ES-I3 (cell line): Measurements from ENCODE around the gene CCDC136.

Source experiments
- H3K36me3 ChIP-seq: 2 replicates; pipeline ENCODE4 v1.6.1; 2013; ENCODE audit warnings: mild to moderate bottlenecking, low read length, control low read depth, moderate library complexity; ENCODE audit not compliant: insufficient read depth
- H3K4me1 ChIP-seq: 2 replicates; pipeline ENCODE4 v1.6.1; 2013; ENCODE audit warnings: mild to moderate bottlenecking, control low read depth, low read length; ENCODE audit not compliant: insufficient read depth
- H3K9ac ChIP-seq: 2 replicates; pipeline ENCODE4 v1.6.1; 2013; ENCODE audit warnings: low read depth, mild to moderate bottlenecking, low read length, moderate library complexity
- H3K9me3 ChIP-seq: 2 replicates; pipeline ENCODE4 v1.6.1; 2013; ENCODE audit warnings: mild to moderate bottlenecking, low read length, moderate library complexity; ENCODE audit not compliant: control insufficient read depth, insufficient read depth

Gene CCDC136

GRCh38 chr7:128804484-128804883 is 12.7 kb downstream of the CCDC136 start:
- Histone ChIP-seq H3K9ac (no peak overlapping the region), H3K9me3 (no peaks in the 10 kb centered on the region), H3K4me1 (no peaks in the 10 kb centered on the region; the same call in 1 of the 2 replicates), H3K36me3 (peaks cover 28% of the 10 kb centered on the region)

GRCh38 chr7:128805225-128805624 is 13.5 kb downstream of the CCDC136 start:
- Histone ChIP-seq H3K4me1 (no peaks in the 10 kb centered on the region; the same call in 1 of the 2 replicates), H3K36me3 (peaks cover 28% of the 10 kb centered on the region), H3K9ac (no peak overlapping the region), H3K9me3 (no peaks in the 10 kb centered on the region)

- H3K9ac ChIP-seq = no peak overlapping the region
- H3K4me1 ChIP-seq = no peaks in the 10 kb centered on the region; the same call in 1 of the 2 replicates
- H3K36me3 ChIP-seq = peaks cover 24% of the 10 kb centered on the region
- H3K9me3 ChIP-seq = no peaks in the 10 kb centered on the region
These were observed 15.4 kb downstream of the CCDC136 start for GRCh38 chr7:128807191-128807590.

GRCh38 chr7:128809363-128809762 is 17.6 kb downstream of the CCDC136 start:
- peaks cover 24% of the 10 kb centered on the region for H3K36me3 ChIP-seq
- H3K9me3 ChIP-seq = no peaks in the 10 kb centered on the region
- no peaks in the 10 kb centered on the region for H3K4me1 ChIP-seq
- no peak overlapping the region for H3K9ac ChIP-seq

- H3K4me1 ChIP-seq = no peaks in the 10 kb centered on the region
- H3K36me3 ChIP-seq = peaks cover 22% of the 10 kb centered on the region
- H3K9me3 ChIP-seq = no peaks in the 10 kb centered on the region
- no peak overlapping the region for H3K9ac ChIP-seq
These were observed 18.7 kb downstream of the CCDC136 start for GRCh38 chr7:128810473-128810872.

- H3K4me1 ChIP-seq = no peaks in the 10 kb centered on the region
- no peak overlapping the region for H3K9ac ChIP-seq
- H3K9me3 ChIP-seq = no peaks in the 10 kb centered on the region
- H3K36me3 ChIP-seq = peaks cover 16% of the 10 kb centered on the region
These were observed 19.2 kb downstream of the CCDC136 start for GRCh38 chr7:128810997-128811396.

- H3K9ac ChIP-seq = no peak overlapping the region
- H3K36me3 ChIP-seq = peaks cover 11% of the 10 kb centered on the region; the same call in 1 of the 2 replicates
- no peaks in the 10 kb centered on the region for H3K4me1 ChIP-seq
- H3K9me3 ChIP-seq = no peaks in the 10 kb centered on the region
These were observed 20.1 kb downstream of the CCDC136 start for GRCh38 chr7:128811631-128812430.

GRCh38 chr7:128812514-128813168 is 20.9 kb downstream of the CCDC136 start:
- Histone ChIP-seq H3K9me3 (no peaks in the 10 kb centered on the region), H3K36me3 (peaks cover 11% of the 10 kb centered on the region; the same call in 1 of the 2 replicates), H3K9ac (no peak overlapping the region), H3K4me1 (no peaks in the 10 kb centered on the region)

GRCh38 chr7:128814499-128814898 is 22.7 kb downstream of the CCDC136 start:
- H3K9ac ChIP-seq = no peak overlapping the region
- no peaks in the 10 kb centered on the region; the same call in 1 of the 2 replicates for H3K36me3 ChIP-seq
- peaks cover 3% of the 10 kb centered on the region; the same call in 1 of the 2 replicates for H3K4me1 ChIP-seq
- no peaks in the 10 kb centered on the region for H3K9me3 ChIP-seq

GRCh38 chr7:128815289-128815942 is 23.6 kb downstream of the CCDC136 start:
- H3K9ac ChIP-seq = no peak overlapping the region
- no peaks in the 10 kb centered on the region; the same call in 1 of the 2 replicates for H3K36me3 ChIP-seq
- H3K4me1 ChIP-seq = peaks cover 3% of the 10 kb centered on the region; the same call in 1 of the 2 replicates
- H3K9me3 ChIP-seq = no peaks in the 10 kb centered on the region

GRCh38 chr7:128818694-128819093 is 26.9 kb downstream of the CCDC136 start:
- H3K4me1 ChIP-seq = peaks cover 3% of the 10 kb centered on the region; the same call in 1 of the 2 replicates
- no peak overlapping the region for H3K9ac ChIP-seq
- no peaks in the 10 kb centered on the region for H3K9me3 ChIP-seq
- H3K36me3 ChIP-seq = no peaks in the 10 kb centered on the region

GRCh38 chr7:128821724-128822123 is 30.0 kb downstream of the CCDC136 start:
- Histone ChIP-seq H3K9me3 (no peaks in the 10 kb centered on the region), H3K4me1 (peaks cover 9% of the 10 kb centered on the region), H3K9ac (no peak overlapping the region), H3K36me3 (no peaks in the 10 kb centered on the region)

GRCh38 chr7:128826512-128826911 is 34.7 kb downstream of the CCDC136 start:
- no peaks in the 10 kb centered on the region for H3K36me3 ChIP-seq
- H3K9me3 ChIP-seq = no peaks in the 10 kb centered on the region
- H3K9ac ChIP-seq = no peak overlapping the region
- peaks cover 32% of the 10 kb centered on the region for H3K4me1 ChIP-seq

GRCh38 chr7:128826916-128827247 is 35.1 kb downstream of the CCDC136 start:
- H3K36me3 ChIP-seq = no peaks in the 10 kb centered on the region
- H3K4me1 ChIP-seq = peaks cover 32% of the 10 kb centered on the region
- H3K9ac ChIP-seq = no peak overlapping the region; the same call in 1 of the 2 replicates
- no peaks in the 10 kb centered on the region for H3K9me3 ChIP-seq
